Left lung (tissue), 10 donors: ENCODE measurements around the gene SCIN. TPM values are rescaled to one million over a fixed set of nuclear protein-coding genes. Genes with fewer than 3 reads are reported as not detected.
"Not testable (repeated sequence)": the region's sequence is repeated elsewhere in the genome, so short reads cannot be mapped to it uniquely, and the experiment has no call there.

Experiments used
- ATAC-seq: fragments of 200-7000 bp; cut with Tn5 transposase; one replicate; pipeline ENCODE4 v1.9.1; 2020; ENCODE audit warnings: moderate library complexity
- DNase-seq, 4 donors: peaks; one replicate each; pipeline ENCODE4 v3.0.0-alpha.2; 2013 to 2020
- H3K27ac ChIP-seq, 2 donors: fragments of 200-600 bp; sonication (generic) in 1 of 2; one replicate each; pipeline versions ENCODE4 v1.5.0 to v1.8.0; 2020 to 2021
- H3K27me3 ChIP-seq, 2 donors: fragments of 200-600 bp; sonication (generic) in 1 of 2; one replicate each; pipeline versions ENCODE4 v1.5.0 to v1.8.0; 2020 to 2021
- H3K36me3 ChIP-seq, 2 donors: fragments of 200-600 bp; sonication (generic) in 1 of 2; one replicate each; pipeline versions ENCODE4 v1.5.0 to v1.8.0; 2020 to 2021
- H3K4me1 ChIP-seq, 2 donors: fragments of 200-600 bp; one replicate each; pipeline ENCODE4 v1.8.0; 2021
- H3K4me3 ChIP-seq, 2 donors: fragments of 200-600 bp; sonication (generic) in 1 of 2; one replicate each; pipeline versions ENCODE4 v1.5.0 to v1.8.0; 2020 to 2021; ENCODE audit warnings: mild to moderate bottlenecking in 1 of 2
- H3K9me3 ChIP-seq, 2 donors: fragments of 200-600 bp; sonication (generic) in 1 of 2; one replicate each; pipeline versions ENCODE4 v1.5.0 to v1.8.0; 2020 to 2021
- CTCF ChIP-seq, 2 donors: fragments of 200-600 bp; sonication (generic) in 1 of 2; IDR thresholded peaks; one replicate each; pipeline versions ENCODE4 v1.5.0 to v1.8.0; 2021; ENCODE audit warnings: antibody characterized with exemption in 2 of 2
- intact Hi-C, 2 donors: fragments of 100-400 bp; cut with DNase I; formaldehyde crosslinking; loops; one replicate each; pipeline versions ENCODE4 v1.11.2 to v1.14.2; 2022
- polyA plus RNA-seq, 6 donors: library from polyadenylated mRNA; unstranded; fragments of 120-200 nt; gene quantifications; one replicate each; pipeline ENCODE4 v1.2.1, GENCODE V29; 2013; ENCODE audit not compliant: insufficient read length in 6 of 6
- total RNA-seq, 2 donors: library from RNA; stranded (reverse); fragmentation: NEBNext Ultra II Directional; extraction: Animal tissue kit (Norgen Biotek cat#: 25700); gene quantifications; one replicate each; pipeline ENCODE4 v1.2.1, GENCODE V29; 2021
- donor health status: DM: no; HTN: yes; CAD: no.
- donor health status: DM: no; HTN: no; CAD: no.

Gene SCIN
- total and polyA plus RNA-seq, 8 donors = 3.4 to 13.5 (median 8.0) TPM

- no peak for TF ChIP-seq CTCF (IDR thresholded peaks at IDR 0.05)
- ATAC-seq (no peak), DNase-seq (no peak)
- Histone ChIP-seq H3K36me3 (no peaks in the 10 kb centered on the region), H3K27ac (no peak overlapping the region), H3K4me3 (no peak overlapping the region), H3K9me3 (no peaks in the 10 kb centered on the region), H3K4me1 (no peaks in the 10 kb centered on the region), H3K27me3 (no peaks in the 10 kb centered on the region)
- intact Hi-C loops = no loop called here
Measured at GRCh38 chr7:12661581-12661980, 91.1 kb downstream of the SCIN start.

- Histone ChIP-seq H3K4me3 (no peak overlapping the region), H3K4me1 (peaks cover 5 to 18% of the 10 kb centered on the region in 2 donors), H3K27me3 (no peaks in the 10 kb centered on the region), H3K27ac (no peak overlapping the region), H3K9me3 (no peaks in the 10 kb centered on the region), H3K36me3 (no peaks in the 10 kb centered on the region)
- DNase-seq (peak in 2 of 4 donors; percentile 37 to 42), ATAC-seq (peak; percentile 55)
- TF ChIP-seq CTCF (IDR thresholded peaks at IDR 0.05) = no peak
- intact Hi-C loops = no loop called here
Measured at GRCh38 chr7:12670000-12670729, 99.6 kb downstream of the SCIN start.

- intact Hi-C loops = no loop called here
- TF ChIP-seq CTCF (IDR thresholded peaks at IDR 0.05) = no peak
- no peak overlapping the region for H3K4me3 ChIP-seq
- no peaks in the 10 kb centered on the region for H3K27me3 ChIP-seq
- H3K27ac ChIP-seq = no peak overlapping the region
- peaks cover 5 to 18% of the 10 kb centered on the region in 2 donors for H3K4me1 ChIP-seq
- H3K9me3 ChIP-seq = no peaks in the 10 kb centered on the region
- DNase-seq (no peak), ATAC-seq (peak; percentile 48)
- H3K36me3 ChIP-seq = no peaks in the 10 kb centered on the region
Measured at GRCh38 chr7:12670743-12671520, 100.4 kb downstream of the SCIN start.

DNA sequence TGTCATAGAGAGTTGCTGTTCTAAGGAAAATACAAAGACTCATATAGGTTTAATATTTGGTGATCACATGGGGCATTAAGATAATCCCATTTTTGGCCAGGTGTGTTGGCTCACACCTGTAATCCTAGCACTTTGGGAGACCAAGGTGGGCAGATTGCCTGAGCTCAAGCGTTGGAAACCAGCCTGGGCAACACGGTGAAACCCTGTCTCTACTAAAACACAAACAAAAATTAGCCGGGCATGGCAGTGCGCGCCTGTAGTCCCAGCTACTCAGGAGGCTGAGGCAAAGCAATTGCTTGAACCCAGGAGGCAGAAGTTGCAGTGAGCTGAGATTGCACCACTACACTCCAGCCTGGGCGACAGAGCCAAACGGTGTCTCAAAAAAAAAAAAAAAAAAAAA, 102.9 kb downstream of the SCIN start:
- ATAC-seq, H3K27ac ChIP-seq, intact Hi-C loops, H3K4me3 ChIP-seq, H3K36me3 ChIP-seq, H3K9me3 ChIP-seq, H3K27me3 ChIP-seq, DNase-seq: not testable (repeated sequence)
- H3K4me1 ChIP-seq = peaks cover 5 to 18% of the 10 kb centered on the region in 2 donors

GRCh38 chr7:12674053-12674452, 103.5 kb downstream of the SCIN start:
- Histone ChIP-seq H3K27ac (no peak overlapping the region), H3K4me1 (peaks cover 5 to 18% of the 10 kb centered on the region in 2 donors), H3K9me3 (no peaks in the 10 kb centered on the region), H3K27me3 (no peaks in the 10 kb centered on the region), H3K36me3 (no peaks in the 10 kb centered on the region), H3K4me3 (no peak overlapping the region)
- no peak for TF ChIP-seq CTCF (IDR thresholded peaks at IDR 0.05)
- ATAC-seq (no peak), DNase-seq (no peak)
- intact Hi-C loops = no loop called here
